Measurements from ENCODE around the gene LRRC17. TPM values are rescaled to one million over a fixed set of nuclear protein-coding genes. Genes with fewer than 3 reads are reported as not detected.

Gene LRRC17
- total RNA-seq, 1 donor = 12.3 TPM

DNA sequence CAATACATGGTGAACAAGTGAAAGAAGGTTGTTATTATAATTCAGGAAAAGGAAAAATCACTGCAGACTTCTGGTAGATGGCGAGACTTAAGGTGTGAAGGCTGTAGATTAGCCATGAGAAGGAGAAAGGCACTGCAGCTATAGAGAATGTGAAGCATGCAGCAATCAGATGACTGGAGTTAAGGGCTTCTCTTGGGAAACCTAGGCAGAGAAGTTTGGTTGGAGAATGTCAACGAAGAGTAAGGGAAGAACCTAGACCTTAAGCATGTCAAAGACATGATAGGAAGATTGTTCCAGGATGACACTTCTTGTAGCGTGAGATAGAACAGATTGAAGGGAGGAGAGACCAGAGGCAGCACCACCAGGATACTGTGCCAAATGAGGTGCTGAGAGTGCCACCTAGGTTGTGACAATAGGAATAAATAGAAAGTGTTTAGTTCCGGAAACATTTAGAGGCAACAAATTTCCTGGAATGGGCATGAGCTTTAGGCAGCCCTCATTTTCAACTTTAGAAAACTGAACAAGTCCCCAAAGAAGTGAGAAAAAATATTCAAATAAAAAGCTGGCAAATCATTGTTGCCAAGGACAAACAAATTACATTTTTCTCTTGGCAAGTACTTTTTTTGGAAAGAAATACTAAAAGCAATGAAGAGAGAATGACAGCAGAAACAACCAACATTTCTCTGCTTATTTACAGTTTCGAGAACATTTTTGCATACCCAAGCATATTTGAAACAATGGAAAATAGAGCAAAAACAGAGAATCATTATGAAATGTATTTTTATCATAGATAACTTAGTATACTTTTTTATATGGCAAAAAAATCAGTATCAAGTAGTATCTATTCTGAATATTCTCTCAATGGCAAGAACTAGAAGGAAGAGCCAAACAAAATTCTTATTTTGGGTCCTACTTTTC is 4.9 kb downstream of the LRRC17 start:
- H3K27ac ChIP-seq (ENCODE audit: low read depth, low read length) = no peak overlapping the region
- no peak overlapping the region for H2AFZ ChIP-seq (ENCODE audit: low read length)
- no peak overlapping the region for H3K4me2 ChIP-seq (ENCODE audit: insufficient read depth, low read length)
- H3K79me2 ChIP-seq (ENCODE audit: insufficient read depth, low read length) = no peaks in the 10 kb centered on the region
- H3K4me1 ChIP-seq (ENCODE audit: insufficient read depth, low read length) = peaks cover 28% of the 10 kb centered on the region
- H4K20me1 ChIP-seq (ENCODE audit: insufficient read depth, low read length) = no peaks in the 10 kb centered on the region
- TF ChIP-seq, protein P1, sequence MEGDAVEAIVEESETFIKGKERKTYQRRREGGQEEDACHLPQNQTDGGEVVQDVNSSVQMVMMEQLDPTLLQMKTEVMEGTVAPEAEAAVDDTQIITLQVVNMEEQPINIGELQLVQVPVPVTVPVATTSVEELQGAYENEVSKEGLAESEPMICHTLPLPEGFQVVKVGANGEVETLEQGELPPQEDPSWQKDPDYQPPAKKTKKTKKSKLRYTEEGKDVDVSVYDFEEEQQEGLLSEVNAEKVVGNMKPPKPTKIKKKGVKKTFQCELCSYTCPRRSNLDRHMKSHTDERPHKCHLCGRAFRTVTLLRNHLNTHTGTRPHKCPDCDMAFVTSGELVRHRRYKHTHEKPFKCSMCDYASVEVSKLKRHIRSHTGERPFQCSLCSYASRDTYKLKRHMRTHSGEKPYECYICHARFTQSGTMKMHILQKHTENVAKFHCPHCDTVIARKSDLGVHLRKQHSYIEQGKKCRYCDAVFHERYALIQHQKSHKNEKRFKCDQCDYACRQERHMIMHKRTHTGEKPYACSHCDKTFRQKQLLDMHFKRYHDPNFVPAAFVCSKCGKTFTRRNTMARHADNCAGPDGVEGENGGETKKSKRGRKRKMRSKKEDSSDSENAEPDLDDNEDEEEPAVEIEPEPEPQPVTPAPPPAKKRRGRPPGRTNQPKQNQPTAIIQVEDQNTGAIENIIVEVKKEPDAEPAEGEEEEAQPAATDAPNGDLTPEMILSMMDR (IDR thresholded peaks at IDR 0.05; ENCODE audit: extremely low read depth, low read depth, low read length) = no peak
- H3K4me3 ChIP-seq (ENCODE audit: insufficient read depth, low read length) = no peak overlapping the region
- no peaks in the 10 kb centered on the region for H3K9me3 ChIP-seq (ENCODE audit: low read depth, low read length)
- H3K36me3 ChIP-seq (ENCODE audit: insufficient read depth, low read length) = no peaks in the 10 kb centered on the region
- H3K27me3 ChIP-seq (ENCODE audit: insufficient read depth, low read length) = no peaks in the 10 kb centered on the region
- no peak for DNase-seq (ENCODE audit: insufficient read length, low spot score, missing footprints)

DNA sequence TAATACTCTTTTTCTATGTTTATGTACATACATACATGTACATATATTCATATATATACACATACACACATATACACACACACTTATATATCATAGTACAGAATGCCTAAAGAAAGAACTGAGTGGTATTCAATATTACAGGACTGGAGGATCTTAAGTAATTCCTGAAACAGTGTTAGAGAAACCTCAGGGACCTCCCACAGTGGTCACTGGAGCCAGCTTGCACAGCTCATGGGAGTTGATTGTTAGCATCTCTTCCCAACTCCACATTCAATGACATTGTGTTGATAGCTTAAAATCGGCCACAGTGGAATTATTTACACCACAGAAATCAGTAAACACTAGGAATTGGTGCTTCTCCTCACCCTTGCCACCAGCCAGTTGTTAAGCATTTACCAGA is 6.0 kb downstream of the LRRC17 start:
- no peak overlapping the region for H3K27ac ChIP-seq (ENCODE audit: low read depth, low read length)
- H3K79me2 ChIP-seq (ENCODE audit: insufficient read depth, low read length) = no peaks in the 10 kb centered on the region
- no peaks in the 10 kb centered on the region for H3K27me3 ChIP-seq (ENCODE audit: insufficient read depth, low read length)
- H4K20me1 ChIP-seq (ENCODE audit: insufficient read depth, low read length) = no peaks in the 10 kb centered on the region
- peaks cover 20% of the 10 kb centered on the region for H3K4me1 ChIP-seq (ENCODE audit: insufficient read depth, low read length)
- peak; percentile 19 for DNase-seq (ENCODE audit: insufficient read length, low spot score, missing footprints)
- H3K4me2 ChIP-seq (ENCODE audit: insufficient read depth, low read length) = no peak overlapping the region
- H3K36me3 ChIP-seq (ENCODE audit: insufficient read depth, low read length) = no peaks in the 10 kb centered on the region
- no peak overlapping the region for H2AFZ ChIP-seq (ENCODE audit: low read length)
- no peak overlapping the region for H3K4me3 ChIP-seq (ENCODE audit: insufficient read depth, low read length)
- TF ChIP-seq, protein P1 (IDR thresholded peaks at IDR 0.05; ENCODE audit: extremely low read depth, low read depth, low read length) = no peak
- no peaks in the 10 kb centered on the region for H3K9me3 ChIP-seq (ENCODE audit: low read depth, low read length)

DNA sequence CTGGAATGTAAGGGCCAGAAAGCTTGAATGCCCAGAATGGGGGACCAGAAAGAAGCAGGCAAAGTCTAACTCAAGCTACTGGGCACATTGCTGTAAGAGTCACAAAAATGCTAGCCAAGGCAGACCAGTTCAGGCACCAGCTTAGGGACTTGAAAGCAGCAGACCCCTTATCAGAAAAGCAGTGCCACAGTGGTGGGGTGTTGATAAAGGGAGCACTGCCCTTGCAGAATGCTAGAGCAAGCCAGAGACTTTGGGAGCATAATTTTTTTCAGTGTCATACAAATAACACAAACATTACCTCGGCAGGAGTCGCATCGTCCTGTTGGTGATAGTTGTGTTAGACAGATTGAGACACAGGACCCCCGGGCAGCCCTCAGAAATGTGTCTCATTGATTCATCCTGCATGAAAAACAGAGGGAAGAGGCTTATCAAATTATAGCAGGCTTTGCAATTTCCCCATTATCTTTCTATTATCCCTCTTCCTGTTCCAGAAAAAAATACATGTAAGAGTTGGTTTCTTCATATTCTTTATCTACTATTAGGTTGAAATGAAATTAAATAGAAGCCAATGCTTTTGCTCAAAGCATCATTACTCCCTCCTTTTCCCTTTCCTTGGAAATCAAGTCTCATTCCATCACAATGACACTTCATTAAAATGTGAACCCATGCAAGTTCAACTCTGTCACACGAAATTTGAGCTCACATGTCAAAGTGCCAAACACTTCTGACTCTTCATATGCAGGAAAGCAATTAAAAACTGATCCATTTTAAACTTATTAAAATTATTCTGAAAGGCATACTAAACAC is 13.4 kb downstream of the LRRC17 start:
- Histone ChIP-seq H3K9me3 (ENCODE audit: low read depth, low read length) (no peaks in the 10 kb centered on the region), H3K27me3 (ENCODE audit: insufficient read depth, low read length) (no peaks in the 10 kb centered on the region), H3K4me2 (ENCODE audit: insufficient read depth, low read length) (no peak overlapping the region), H3K36me3 (ENCODE audit: insufficient read depth, low read length) (no peaks in the 10 kb centered on the region), H2AFZ (ENCODE audit: low read length) (peak overlapping the region; percentile 7), H3K27ac (ENCODE audit: low read depth, low read length) (peak overlapping the region; percentile 33), H3K79me2 (ENCODE audit: insufficient read depth, low read length) (no peaks in the 10 kb centered on the region), H4K20me1 (ENCODE audit: insufficient read depth, low read length) (no peaks in the 10 kb centered on the region), H3K4me3 (ENCODE audit: insufficient read depth, low read length) (no peak overlapping the region), H3K4me1 (ENCODE audit: insufficient read depth, low read length) (peaks cover 18% of the 10 kb centered on the region)
- no peak for DNase-seq (ENCODE audit: insufficient read length, low spot score, missing footprints)
- TF ChIP-seq, protein P1 (IDR thresholded peaks at IDR 0.05; ENCODE audit: extremely low read depth, low read depth, low read length) = no peak

DNA sequence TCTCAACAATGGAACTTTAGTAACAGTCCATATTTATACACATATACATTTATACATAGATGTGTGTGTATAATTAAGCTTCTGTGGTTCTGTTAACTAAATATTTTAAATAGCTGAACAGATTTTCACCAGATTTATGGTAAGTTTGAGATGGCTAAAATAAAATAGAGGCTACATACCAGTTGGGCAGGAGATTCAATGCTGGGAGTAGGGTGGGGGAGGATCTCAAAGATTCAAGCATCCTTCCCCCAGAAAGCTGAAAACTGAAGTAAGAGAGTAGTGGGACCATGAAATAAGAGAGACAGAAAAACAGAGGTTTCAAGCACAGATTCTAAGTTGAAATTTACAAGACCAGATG is 14.0 kb downstream of the LRRC17 start:
- H3K4me2 ChIP-seq (ENCODE audit: insufficient read depth, low read length) = no peak overlapping the region
- H3K4me3 ChIP-seq (ENCODE audit: insufficient read depth, low read length) = no peak overlapping the region
- H3K36me3 ChIP-seq (ENCODE audit: insufficient read depth, low read length) = no peaks in the 10 kb centered on the region
- no peak overlapping the region for H2AFZ ChIP-seq (ENCODE audit: low read length)
- H3K27me3 ChIP-seq (ENCODE audit: insufficient read depth, low read length) = no peaks in the 10 kb centered on the region
- H3K79me2 ChIP-seq (ENCODE audit: insufficient read depth, low read length) = no peaks in the 10 kb centered on the region
- no peaks in the 10 kb centered on the region for H3K9me3 ChIP-seq (ENCODE audit: low read depth, low read length)
- H3K27ac ChIP-seq (ENCODE audit: low read depth, low read length) = no peak overlapping the region
- no peak for DNase-seq (ENCODE audit: insufficient read length, low spot score, missing footprints)
- no peaks in the 10 kb centered on the region for H4K20me1 ChIP-seq (ENCODE audit: insufficient read depth, low read length)
- peaks cover 18% of the 10 kb centered on the region for H3K4me1 ChIP-seq (ENCODE audit: insufficient read depth, low read length)
- TF ChIP-seq, protein P1 (IDR thresholded peaks at IDR 0.05; ENCODE audit: extremely low read depth, low read depth, low read length) = no peak
